H54 (cell line): ENCODE data around the gene MAPK8IP2.

Source experiments
- DNase-seq: peaks from one replicate; pipeline ENCODE4 v3.0.0; 2011; ENCODE audit warnings: low spot score, mixed read lengths; ENCODE audit not compliant: insufficient read length
- FAIRE-seq: peaks from 3 replicates; lab custom pipeline; 2011; peaks lifted over from hg19 to GRCh38; lab: Jason Lieb, UNC
- POLR2A ChIP-seq: IDR thresholded peaks from 2 replicates; pipeline ENCODE4 v1.6.1; 2011; ENCODE audit warnings: low read depth, mild to moderate bottlenecking, low read length

Gene MAPK8IP2

DNA sequence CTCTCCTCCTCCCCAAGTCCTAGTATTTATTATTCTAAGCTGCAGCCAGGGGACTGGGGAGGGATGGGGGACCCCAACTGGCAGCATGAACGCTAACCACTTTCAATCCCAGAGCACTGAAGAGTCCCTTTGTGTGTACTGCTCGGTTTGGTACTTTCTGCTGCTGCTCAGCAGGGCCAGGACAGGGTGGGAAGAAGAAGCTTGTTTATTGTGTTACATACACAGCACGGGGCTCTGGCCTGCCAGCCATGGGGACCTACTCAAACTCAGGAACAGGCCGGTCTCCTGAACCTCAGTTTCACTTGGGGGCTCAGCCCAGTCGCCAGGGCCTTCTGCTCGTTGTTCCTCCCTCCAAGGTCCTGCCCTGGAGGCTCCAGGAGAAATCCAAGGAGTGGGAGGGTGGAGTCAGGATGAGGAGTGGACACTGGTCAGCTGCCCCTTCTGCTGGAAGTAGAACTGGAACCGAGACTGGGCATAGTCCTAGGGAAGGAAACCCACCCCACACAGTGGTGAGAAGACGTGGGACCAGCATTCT lies 21.8 kb upstream of the MAPK8IP2 start:
- no peak for TF ChIP-seq POLR2A
- DNase-seq = no peak
- no peak for FAIRE-seq

DNA sequence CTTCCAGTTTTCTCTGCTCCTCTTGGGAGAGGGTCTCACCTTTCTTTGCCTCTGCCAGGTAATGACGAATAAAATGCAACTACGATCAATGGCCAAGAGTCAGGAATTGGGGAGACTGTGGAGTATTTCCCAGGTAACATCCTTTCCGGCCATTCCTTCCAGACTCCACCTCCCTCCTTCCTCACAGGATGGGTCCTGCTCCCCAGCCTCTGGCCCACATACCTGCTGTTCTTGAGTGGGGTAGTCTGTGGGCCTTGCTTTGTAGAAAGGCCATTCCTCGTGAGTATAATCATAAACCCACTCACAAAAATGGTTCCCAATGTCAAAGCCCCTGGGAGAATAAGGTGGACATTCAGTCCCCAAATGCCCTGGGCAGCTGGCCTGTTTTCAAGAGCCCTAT lies 20.8 kb upstream of the MAPK8IP2 start:
- DNase-seq = no peak
- TF ChIP-seq POLR2A = no peak

DNA sequence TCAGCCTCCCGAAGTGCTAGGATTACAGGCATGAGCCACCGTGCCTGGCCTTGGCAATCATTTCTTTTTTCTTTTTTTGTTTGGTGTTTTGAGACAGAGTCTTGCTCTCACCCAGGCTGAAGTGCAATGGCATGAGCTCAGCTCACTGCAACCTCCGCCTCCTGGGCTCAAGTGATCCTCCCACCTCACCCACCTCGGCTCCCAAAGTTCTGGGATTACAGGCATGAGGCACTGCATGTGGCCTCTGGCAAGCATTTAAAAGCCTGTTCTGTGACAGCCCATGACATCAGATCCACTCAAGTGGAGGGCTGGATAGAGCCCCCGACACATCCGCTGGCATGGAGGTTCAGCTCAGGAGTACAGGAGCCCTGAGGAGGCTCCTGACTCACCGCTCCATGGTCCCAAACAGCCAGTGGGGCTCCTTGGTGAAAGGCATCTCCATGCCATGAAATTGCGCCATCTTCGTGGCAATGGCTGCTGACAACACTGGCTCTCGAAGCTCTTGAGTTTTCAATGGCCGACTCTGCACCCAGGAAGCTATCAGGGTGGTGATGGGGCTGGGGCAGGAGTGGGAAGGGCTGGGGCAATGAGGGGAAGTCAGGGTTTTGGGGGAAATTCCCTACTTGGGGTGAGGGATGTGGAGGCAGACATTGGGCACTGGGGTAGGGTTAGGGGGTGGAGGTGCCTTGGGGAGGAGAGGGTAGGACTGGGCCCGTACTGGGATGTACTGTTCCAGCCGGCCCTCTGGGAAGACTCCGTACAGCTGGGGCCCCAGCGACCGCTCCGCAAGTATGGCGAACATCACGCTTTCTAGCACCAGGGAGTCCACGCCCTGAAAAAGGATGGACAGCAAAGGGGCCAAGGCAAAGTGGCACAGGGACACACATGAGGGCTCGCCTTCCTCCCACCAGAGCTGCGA lies 19.3 kb upstream of the MAPK8IP2 start:
- no peak for TF ChIP-seq POLR2A
- DNase-seq (no peak), FAIRE-seq (no peak)

More for the DNA sequence above, 20.8 kb upstream of the MAPK8IP2 start:
- FAIRE-seq = no peak

DNA sequence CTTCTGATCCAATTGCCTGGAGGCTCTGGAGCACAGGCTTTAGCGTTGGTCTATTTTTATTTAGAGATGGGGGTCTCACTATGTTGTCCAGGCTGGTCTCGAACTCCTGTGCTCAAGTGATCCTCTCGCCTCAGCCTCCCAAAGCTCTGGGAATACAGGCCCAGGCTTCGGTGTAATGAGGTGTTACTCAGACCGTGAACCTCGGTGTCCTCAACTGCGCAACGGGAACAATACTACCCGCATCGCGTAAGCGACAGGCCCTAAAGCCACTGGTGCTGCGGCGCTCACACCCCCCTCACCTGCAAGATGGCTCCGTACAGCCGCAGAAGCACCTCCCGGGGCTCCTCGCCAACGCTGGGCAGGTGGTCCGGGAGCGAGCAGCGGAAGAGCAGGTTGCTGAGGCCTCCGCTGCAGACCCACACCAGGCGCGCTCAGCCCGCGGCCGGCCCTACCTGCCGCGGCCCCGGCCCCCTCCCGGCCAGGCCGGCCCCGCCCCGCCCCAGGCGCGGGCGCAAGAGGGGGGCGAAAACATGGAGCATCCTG lies 18.6 kb upstream of the MAPK8IP2 start:
- no peak for DNase-seq
- TF ChIP-seq POLR2A = no peak
- FAIRE-seq = no peak

DNA sequence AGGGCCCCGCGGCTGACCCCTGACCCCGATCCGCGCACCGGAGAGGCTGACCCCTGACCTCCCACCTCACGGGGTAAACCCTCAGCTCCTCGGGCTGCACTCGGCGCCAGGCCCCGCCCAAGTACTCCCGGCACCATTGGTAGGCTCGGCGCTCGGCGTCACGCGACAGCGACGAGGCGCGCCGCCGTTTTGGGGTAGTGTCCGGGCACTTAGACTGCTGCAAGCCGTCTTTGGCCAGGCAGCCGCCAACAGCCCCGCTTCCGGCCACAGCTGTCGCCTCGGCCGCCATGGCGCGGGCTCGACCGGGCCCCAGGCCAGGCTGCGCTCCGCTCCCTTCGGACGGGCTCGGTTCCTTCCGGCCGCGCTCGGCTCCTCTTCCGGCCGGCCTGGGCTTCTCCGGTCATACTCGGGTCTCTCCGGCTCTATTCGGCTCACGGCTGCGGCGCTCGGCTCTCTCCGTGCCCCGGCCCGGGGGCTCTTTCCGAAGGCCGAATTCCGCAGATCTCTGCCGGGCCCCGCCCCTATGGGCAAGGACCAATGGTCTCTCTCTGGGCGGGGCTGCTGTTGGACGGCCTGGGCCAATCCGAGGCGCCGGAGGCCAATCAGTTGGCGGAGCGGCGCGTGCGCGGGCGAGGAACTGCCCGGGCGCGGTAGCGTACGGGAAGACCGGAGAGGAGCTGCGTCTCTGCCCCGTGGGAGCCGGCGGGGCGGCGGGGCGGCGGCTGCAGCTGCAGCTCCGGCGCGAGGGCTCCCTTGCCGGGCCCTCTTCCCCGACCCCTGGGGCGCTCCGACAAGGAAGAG lies 17.9 kb upstream of the MAPK8IP2 start, which contains the start of gene CHKB:
CHKB (minus strand) TSS at position 357 of the 801 bp plus-strand sequence; CDS start at position 289, 68 bp downstream.
- peak; percentile 59 for TF ChIP-seq POLR2A
- FAIRE-seq (peak; percentile 58), DNase-seq (peak; percentile 98)

DNA sequence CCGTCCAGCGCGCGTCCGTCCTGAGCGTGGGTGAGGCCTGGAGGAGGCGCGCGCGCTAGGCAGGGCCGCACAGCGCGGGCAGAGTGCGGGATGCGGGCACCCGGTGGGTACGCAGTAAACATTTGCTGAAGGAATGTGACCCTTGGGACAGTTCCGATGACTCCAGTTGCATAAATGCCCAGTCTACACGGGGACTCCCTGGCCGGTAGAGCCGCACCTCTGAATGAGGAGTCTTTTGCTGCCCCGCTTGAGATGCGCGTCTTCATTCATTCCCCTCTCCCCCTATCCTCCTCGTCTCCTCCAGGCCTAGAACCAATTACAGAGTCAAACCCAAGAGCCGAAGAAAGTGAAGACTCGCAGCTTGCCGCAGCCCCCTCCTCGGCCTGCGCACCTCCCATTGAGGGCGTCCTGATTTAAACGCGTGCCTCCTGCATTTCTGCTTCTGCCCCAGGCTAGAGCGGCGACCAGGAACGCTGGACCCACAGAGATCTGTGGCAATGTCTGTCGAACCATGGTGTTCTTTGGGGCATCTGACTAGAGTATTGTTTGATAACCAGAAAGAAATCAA lies 17.2 kb upstream of the MAPK8IP2 start:
- FAIRE-seq = no peak
- no peak for DNase-seq
- no peak for TF ChIP-seq POLR2A

DNA sequence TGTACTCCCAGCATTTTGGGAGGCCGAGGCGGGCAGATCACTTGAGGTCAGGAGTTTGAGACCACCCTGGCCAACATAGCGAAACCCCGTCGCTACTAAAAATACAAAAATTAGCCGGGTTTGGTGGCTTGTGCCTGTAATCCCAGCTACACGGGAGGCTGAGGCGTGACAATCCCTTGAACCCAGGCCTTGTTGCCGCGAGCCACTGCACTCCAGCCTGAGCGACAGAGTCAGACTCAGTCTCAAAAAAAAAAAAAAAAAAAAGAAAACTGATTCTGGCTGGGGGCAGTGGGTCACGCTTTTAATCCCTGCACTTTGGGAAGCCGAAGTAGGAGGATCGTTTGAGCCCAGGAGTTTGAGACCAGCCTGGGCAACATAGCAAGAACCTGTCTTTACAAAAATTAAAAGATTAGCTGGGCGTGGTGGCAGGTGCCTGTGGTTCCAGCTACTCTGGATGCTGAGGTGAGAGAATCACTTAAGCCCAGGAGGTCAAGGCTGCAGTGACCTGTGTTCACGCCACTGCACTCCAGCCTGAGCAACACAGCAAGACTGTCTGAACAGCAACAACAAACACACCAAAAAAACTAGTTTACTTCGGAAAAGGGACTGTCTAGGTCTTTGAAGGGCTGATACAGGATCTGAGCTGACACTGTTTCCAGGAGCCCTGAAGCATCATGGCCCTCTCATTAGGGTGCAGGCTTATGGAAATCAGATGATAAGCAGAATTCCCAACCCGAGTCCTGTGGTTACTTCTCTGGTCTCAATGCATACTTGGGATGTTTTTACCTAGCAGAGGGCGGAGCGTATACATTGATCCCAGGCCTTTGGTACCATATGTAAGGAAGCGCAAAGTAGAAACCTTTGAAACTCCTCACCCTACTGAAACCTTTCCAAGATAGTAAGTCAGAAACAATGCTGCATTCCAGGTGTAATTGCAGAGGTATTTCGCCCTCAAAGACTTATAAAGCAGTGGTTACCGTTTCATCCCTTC lies 16.2 kb upstream of the MAPK8IP2 start:
- no peak for FAIRE-seq
- TF ChIP-seq POLR2A = no peak
- no peak for DNase-seq

DNA sequence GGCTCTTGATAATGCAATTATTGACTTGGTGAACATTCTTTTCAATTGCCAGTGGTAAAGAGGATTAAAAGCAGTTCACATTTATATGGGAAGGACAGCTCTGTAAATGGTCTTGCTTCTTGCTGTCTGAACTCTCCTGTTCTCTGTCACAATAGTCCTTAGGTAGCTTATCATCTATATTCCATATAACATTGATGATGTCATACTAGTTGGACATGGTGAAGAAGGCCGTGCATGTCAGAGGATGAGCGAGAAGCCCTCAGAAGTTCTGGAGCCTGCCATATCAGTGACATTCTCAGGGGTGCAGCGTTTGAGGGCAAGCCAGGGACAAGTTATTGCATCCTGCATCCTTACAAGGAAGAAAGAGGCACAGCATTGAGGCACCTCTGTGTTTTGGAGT lies 15.4 kb upstream of the MAPK8IP2 start:
- DNase-seq (no peak), FAIRE-seq (no peak)
- no peak for TF ChIP-seq POLR2A

DNA sequence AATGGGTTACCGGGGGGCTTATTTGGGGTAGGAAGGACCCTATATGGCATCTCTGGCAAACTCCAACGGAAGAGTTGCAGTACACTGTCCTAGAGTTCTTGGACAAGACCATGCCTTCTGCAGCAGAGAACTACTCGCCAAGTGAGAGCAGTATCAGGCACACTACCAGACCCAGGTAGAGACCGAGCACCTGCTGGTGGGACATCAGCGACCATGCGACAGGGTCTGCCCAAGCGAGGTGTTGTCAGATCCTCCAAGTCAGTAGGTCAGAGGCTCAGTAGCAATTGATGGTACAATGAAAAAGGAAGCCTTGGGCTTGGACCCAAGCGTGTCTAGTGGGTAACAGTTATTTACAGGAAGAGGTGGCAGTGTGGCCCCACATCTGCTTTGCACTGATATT lies 14.8 kb upstream of the MAPK8IP2 start:
- no peak for DNase-seq
- no peak for TF ChIP-seq POLR2A
- no peak for FAIRE-seq

DNA sequence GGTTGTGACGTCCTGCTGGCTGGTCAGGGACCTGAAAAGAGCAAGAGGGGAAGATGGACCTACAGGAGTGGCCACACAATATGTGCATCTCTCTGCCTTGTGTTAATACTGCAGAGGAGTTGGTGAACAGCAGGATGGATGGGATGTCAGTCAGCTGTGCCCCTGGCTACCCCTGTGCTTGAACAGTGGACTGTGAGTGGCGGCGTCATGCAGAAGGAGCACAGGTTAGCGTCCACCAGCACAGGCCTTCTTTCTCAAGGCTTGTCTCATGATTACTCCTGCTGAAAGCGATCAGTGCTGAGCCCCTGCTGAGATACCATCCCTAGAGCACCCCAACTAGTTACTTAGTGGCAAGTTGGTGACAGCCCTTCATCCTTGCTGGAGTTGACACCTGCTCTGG lies 14.2 kb upstream of the MAPK8IP2 start:
- DNase-seq = no peak
- no peak for TF ChIP-seq POLR2A
- no peak for FAIRE-seq

DNA sequence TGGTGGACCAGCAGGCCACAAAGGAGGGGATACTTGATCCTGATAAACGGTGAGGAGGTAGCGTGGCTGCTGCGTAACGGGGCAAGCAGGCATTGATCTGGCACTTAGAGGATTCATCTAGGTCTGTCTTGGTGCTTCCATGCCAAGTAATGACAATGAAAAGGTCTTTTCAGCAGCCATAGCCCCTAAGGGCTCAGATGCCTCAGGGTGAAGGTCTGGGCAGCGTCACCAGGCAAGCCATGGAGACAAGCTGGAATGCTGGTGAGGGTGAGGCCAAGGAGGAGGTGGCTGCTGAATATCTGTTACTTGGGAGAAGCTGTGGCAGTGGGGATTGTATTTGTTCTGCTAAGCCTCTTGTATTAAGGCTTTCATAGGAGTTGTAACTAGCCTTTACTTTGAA lies 13.2 kb upstream of the MAPK8IP2 start:
- DNase-seq = no peak
- TF ChIP-seq POLR2A = no peak
- no peak for FAIRE-seq

DNA sequence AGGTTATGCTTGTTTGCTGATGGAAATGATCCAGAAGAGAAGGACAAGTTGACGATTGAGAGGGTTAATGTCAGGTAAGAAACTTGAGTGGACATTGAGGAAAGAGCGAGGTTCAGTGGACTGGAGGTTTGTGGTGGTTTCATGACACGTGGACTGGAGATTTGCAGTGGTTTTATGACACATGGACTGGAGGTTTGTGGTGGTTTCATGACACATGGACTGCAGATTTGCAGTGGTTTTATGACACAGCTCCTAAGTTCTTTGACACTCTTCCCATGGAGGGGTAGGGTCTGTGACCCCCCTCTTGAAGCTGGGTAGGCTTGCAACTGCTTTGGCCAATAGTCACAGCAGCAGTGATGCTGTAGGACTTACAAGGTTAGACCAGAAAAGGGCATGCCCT lies 5.4 kb upstream of the MAPK8IP2 start:
- TF ChIP-seq POLR2A = no peak
- no peak for DNase-seq
- FAIRE-seq = no peak
